Uterus (tissue), 4 donors: ENCODE results near the gene HEY2. TPM values are rescaled to one million over a fixed set of nuclear protein-coding genes. Genes with fewer than 3 reads are reported as not detected.

Source experiments
- DNase-seq, 2 donors: peaks; one replicate each; pipeline ENCODE4 v3.0.0-alpha.2; 2019 to 2020
- H3K27ac ChIP-seq, 2 donors: fragments of 200-600 bp; sonication (generic); 1 replicate in 1 of 2; 2 replicates in 1 of 2; pipeline ENCODE4 v1.5.1; 2016 to 2018
- H3K27me3 ChIP-seq, 2 donors: fragments of 200-600 bp; sonication (generic); one replicate each; pipeline ENCODE4 v1.5.1; 2018 to 2019; ENCODE audit warnings: control low read depth in 1 of 2
- H3K36me3 ChIP-seq, 2 donors: fragments of 200-600 bp; sonication (generic); one replicate each; pipeline ENCODE4 v1.5.1; 2019; ENCODE audit warnings: control low read depth in 1 of 2
- H3K4me1 ChIP-seq, 2 donors: fragments of 200-600 bp; sonication (generic); one replicate each; pipeline ENCODE4 v1.5.1; 2018 to 2019; ENCODE audit warnings: control low read depth in 1 of 2
- H3K4me3 ChIP-seq, 2 donors: fragments of 200-600 bp; sonication (generic); 1 replicate in 1 of 2; 2 replicates in 1 of 2; pipeline ENCODE4 v1.5.1; 2018 to 2019; ENCODE audit warnings: mild to moderate bottlenecking in 1 of 2
- H3K9me3 ChIP-seq, 2 donors: fragments of 200-600 bp; sonication (generic); one replicate each; pipeline ENCODE4 v1.5.1; 2019; ENCODE audit warnings: control low read depth in 1 of 2
- CTCF ChIP-seq, 4 experiments: fragments of 200-600 bp in 2 of 4; fragments of 450-650 bp in 2 of 4; sonication (generic) in 2 of 4; IDR thresholded peaks; one replicate each; pipeline ENCODE4 v1.5.1; 2016 to 2019; ENCODE audit warnings: antibody characterized with exemption in 4 of 4, mild to moderate bottlenecking in 2 of 4, moderate library complexity in 1 of 4
- POLR2A ChIP-seq, 2 donors: fragments of 450-650 bp; IDR thresholded peaks; one replicate each; pipeline ENCODE4 v1.6.1; 2016; ENCODE audit warnings: antibody characterized with exemption in 2 of 2, mild to moderate bottlenecking in 1 of 2, moderate library complexity in 1 of 2
- intact Hi-C: fragments of 100-400 bp; cut with DNase I; formaldehyde crosslinking; loops from one replicate; pipeline ENCODE4 v1.15.1; 2023; ENCODE audit warnings: low total_unique reads
- total RNA-seq, 4 donors: library from RNA; depleted of rRNA in 3 of 4; stranded (reverse); fragments of >200 nt in 3 of 4; gene quantifications; one replicate each; pipeline versions ENCODE4 v1.1.0 to v1.2.4, GENCODE V29; 2014 to 2023
- donor health status: DM: yes; HTN: yes; CAD: no.

HEY2 gene
- total RNA-seq, 4 donors from 2014 or later, result under 0.01 to 9.3 (median 6.9) TPM

DNA sequence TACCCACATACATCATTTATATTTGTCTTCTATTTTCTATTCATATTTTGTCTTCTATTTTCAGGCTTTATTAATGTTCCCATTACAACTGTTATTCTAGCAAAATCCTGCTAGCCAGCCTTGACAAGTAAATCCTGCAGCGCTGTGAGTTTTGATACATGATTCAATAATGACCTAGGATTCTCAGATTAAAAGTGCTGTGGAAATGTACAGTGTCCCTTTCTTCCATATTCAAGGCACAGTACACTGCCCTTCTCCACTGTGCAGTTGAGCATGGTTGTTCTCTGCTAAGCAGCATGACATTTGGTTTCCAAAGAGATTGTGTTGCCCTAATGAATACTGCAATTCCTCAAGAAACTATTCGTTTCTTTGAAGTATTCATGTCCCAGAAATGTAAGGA lies 5.8 kb upstream of the HEY2 start:
- Histone ChIP-seq H3K27me3 (no peaks in the 10 kb centered on the region), H3K4me1 (no peaks in the 10 kb centered on the region), H3K36me3 (no peaks in the 10 kb centered on the region), H3K4me3 (no peak overlapping the region), H3K27ac (peak overlapping the region in 1 of 2 donors; percentile 7), H3K9me3 (no peaks in the 10 kb centered on the region)
- intact Hi-C loops, result no loop called here
- no peak for DNase-seq
- no peak for TF ChIP-seq CTCF (IDR thresholded peaks at IDR 0.05)
- no peak for TF ChIP-seq POLR2A (IDR thresholded peaks at IDR 0.05)

DNA sequence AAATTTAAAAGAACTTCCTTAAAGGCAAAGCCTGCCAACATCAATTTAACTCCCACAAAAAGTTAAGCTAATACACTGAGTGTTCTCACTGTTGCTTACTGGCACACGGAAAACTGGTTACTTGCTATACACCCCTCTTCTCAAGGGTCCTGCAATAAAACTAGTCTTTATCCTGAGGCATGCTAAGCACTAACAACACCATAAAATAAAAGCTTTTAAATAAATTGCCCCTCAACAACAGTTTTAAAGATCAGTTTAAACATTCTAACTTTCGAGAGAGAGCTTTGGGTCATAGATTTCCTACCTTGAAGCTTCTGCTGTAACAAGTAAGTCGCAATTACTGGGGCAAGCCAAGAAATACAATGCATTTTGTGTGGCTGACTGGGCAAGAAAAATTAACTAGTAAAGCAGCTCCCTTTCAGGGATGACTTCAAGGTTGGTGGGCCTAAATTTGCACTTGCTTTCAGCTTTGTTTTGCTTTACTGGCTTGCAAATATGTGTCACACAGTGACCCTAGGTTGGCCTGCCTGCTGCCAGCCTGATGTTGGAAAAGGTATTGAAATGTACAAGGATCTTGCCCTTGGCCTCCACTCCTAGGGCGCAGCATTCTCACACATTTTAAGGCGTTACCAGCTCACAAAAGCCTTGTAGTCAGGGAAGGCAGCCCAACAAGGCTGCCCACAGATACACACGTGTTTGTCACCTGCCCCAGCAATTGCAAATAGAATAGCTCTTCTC lies 4.0 kb upstream of the HEY2 start:
- H3K27ac ChIP-seq, result peak overlapping the region; percentile 16 to 83
- intact Hi-C loops, result no loop called here
- H3K36me3 ChIP-seq, result no peaks in the 10 kb centered on the region
- no peak overlapping the region for H3K4me3 ChIP-seq
- H3K27me3 ChIP-seq, result peaks cover 0 to 3% of the 10 kb centered on the region in 2 donors
- no peak for DNase-seq
- TF ChIP-seq POLR2A (IDR thresholded peaks at IDR 0.05), result no peak
- H3K9me3 ChIP-seq, result no peaks in the 10 kb centered on the region
- H3K4me1 ChIP-seq, result no peaks in the 10 kb centered on the region

DNA sequence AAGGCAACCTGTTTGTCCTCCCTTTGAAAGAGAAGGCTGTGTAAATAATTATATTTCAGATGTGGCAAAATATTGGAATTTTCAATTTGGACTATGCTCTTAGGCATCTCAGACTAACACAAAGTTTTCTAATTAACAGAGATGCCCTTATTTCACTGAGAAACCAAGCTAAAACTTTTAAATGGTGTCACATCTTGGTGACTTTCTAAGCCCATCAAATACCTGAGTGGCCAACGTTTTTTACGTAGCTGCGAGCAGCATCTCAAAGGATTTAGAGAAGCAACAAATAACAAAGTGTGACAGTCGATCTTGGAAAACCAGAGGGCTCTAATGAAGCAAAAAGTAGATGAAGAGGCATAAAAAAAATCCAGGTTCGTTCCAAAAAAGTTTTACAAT lies 3.4 kb upstream of the HEY2 start:
- no peaks in the 10 kb centered on the region for H3K9me3 ChIP-seq
- no peaks in the 10 kb centered on the region for H3K36me3 ChIP-seq
- TF ChIP-seq POLR2A (IDR thresholded peaks at IDR 0.05) (no peak), CTCF (IDR thresholded peaks at IDR 0.05) (no peak)
- DNase-seq, result no peak
- H3K4me3 ChIP-seq, result peak overlapping the region; percentile 34 to 71
- H3K27ac ChIP-seq, result peak overlapping the region; percentile 16 to 83
- H3K27me3 ChIP-seq, result peaks cover 0 to 9% of the 10 kb centered on the region in 2 donors
- intact Hi-C loops, result no loop called here
- no peaks in the 10 kb centered on the region for H3K4me1 ChIP-seq

GRCh38 chr6:125746731-125747588 lies 2.5 kb upstream of the HEY2 start:
- H3K27ac ChIP-seq, result peak overlapping the region; percentile 68 to 83
- intact Hi-C loops, result no loop called here
- H3K4me1 ChIP-seq, result no peaks in the 10 kb centered on the region
- peak; percentile 46 to 66 for DNase-seq
- H3K36me3 ChIP-seq, result no peaks in the 10 kb centered on the region
- no peaks in the 10 kb centered on the region for H3K9me3 ChIP-seq
- H3K4me3 ChIP-seq, result peak overlapping the region; percentile 34 to 71
- H3K27me3 ChIP-seq, result peaks cover 3 to 18% of the 10 kb centered on the region in 2 donors
- TF ChIP-seq CTCF (IDR thresholded peaks at IDR 0.05) (no peak), POLR2A (IDR thresholded peaks at IDR 0.05) (peak in 1 of 2 donors; percentile 13)

- Histone ChIP-seq H3K27ac (peak overlapping the region; percentile 68 to 83), H3K4me1 (no peaks in the 10 kb centered on the region), H3K36me3 (no peaks in the 10 kb centered on the region), H3K4me3 (peak overlapping the region; percentile 34 to 71), H3K27me3 (peaks cover 3 to 24% of the 10 kb centered on the region in 2 donors), H3K9me3 (no peaks in the 10 kb centered on the region)
- TF ChIP-seq CTCF (IDR thresholded peaks at IDR 0.05) (no peak), POLR2A (IDR thresholded peaks at IDR 0.05) (no peak)
- no peak for DNase-seq
- intact Hi-C loops, result no loop called here
Measured at GRCh38 chr6:125747589-125748405, 1.6 kb upstream of the HEY2 start.
